ENCODE results near the gene ITGA1. TPM values are rescaled to one million over a fixed set of nuclear protein-coding genes. Genes with fewer than 3 reads are reported as not detected.

Gene ITGA1
- total and polyA plus RNA-seq, 2 of the 13 experiments (the other 11 are each of a cell fraction or from before 2014, with no cell fraction given), result 23.1 to 28.6 TPM

DNA sequence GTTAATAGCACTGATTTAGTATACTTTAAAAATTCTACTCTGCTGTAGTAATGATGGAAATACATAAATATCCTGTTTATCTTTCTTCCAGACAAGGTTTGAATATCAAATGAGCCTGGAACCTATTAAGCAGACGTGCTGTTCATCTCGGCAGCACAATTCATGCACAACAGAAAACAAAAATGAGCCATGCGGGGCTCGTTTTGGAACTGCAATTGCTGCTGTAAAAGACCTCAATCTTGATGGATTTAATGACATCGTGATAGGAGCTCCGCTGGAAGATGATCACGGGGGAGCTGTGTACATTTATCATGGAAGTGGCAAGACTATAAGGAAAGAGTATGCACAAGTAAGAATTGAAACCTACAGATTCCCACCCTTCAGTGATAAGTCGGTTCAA lies 122.4 kb downstream of the ITGA1 start:
- H3K4me3 ChIP-seq (replicated peaks in 1 of 3; ENCODE audit: insufficient read depth in 1 of 3, low read depth in 2 of 3, low read length in 3 of 3), result no peak overlapping the region
- CTCF ChIA-PET (ENCODE audit: low intra/inter-chr PET ratio, low total read pairs), result no interaction called here
- POLR2A ChIA-PET, result no interaction called here
- in situ Hi-C loops (cut with HindIII; ENCODE audit: extremely low pct_ligation_motif_present, low pct_unique_long_range_greater_than_20kb), result no loop called here
- ATAC-seq, result no peak
- no TSS peak for BruUV-seq (replicated peaks)
- no peaks in the 10 kb centered on the region for H3K36me3 ChIP-seq (replicated peaks in 1 of 2; ENCODE audit: control insufficient read depth in 1 of 2, insufficient read depth in 2 of 2, low read length in 2 of 2)
- no peaks in the 10 kb centered on the region for H3K27me3 ChIP-seq (ENCODE audit: control insufficient read depth in 1 of 2, insufficient read depth in 2 of 2, low read length in 2 of 2)
- DNase-seq (ENCODE audit: low spot score), result no peak
- FAIRE-seq, result no peak
- no peaks in the 10 kb centered on the region for H3K79me2 ChIP-seq (ENCODE audit: insufficient read depth, low read length)
- intact Hi-C loops (cut with micrococcal nuclease; ENCODE audit: unreplicated experiment), result no loop called here
- 92% methylated on average over 8 of the region's 8 CpGs for WGBS (ENCODE audit: low lambda C conversion rate)
- no peaks in the 10 kb centered on the region for H4K20me1 ChIP-seq (ENCODE audit: insufficient read depth, low read length)
- H2AFZ ChIP-seq (ENCODE audit: low read length), result no peak overlapping the region
- no peaks in the 10 kb centered on the region for H3K4me1 ChIP-seq (ENCODE audit: insufficient read depth, low read length)
- no peak overlapping the region for H3K4me2 ChIP-seq (ENCODE audit: low read depth, low read length)
- H3K9me3 ChIP-seq (ENCODE audit: low read length), result no peaks in the 10 kb centered on the region
- H3K9ac ChIP-seq (ENCODE audit: insufficient read depth, low read depth, low read length), result no peak overlapping the region
- no peak overlapping the region for H3K27ac ChIP-seq (ENCODE audit: extremely low read length, insufficient read depth, low read length)
- TF ChIP-seq, protein P1, sequence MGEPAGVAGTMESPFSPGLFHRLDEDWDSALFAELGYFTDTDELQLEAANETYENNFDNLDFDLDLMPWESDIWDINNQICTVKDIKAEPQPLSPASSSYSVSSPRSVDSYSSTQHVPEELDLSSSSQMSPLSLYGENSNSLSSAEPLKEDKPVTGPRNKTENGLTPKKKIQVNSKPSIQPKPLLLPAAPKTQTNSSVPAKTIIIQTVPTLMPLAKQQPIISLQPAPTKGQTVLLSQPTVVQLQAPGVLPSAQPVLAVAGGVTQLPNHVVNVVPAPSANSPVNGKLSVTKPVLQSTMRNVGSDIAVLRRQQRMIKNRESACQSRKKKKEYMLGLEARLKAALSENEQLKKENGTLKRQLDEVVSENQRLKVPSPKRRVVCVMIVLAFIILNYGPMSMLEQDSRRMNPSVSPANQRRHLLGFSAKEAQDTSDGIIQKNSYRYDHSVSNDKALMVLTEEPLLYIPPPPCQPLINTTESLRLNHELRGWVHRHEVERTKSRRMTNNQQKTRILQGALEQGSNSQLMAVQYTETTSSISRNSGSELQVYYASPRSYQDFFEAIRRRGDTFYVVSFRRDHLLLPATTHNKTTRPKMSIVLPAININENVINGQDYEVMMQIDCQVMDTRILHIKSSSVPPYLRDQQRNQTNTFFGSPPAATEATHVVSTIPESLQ (CRISPR knock-in tag; conservative IDR thresholded peaks at IDR 0.05), result no peak
- TF ChIP-seq KLF13 (CRISPR knock-in tag; IDR thresholded peaks at IDR 0.05) (no peak), ZNF30 (CRISPR knock-in tag; IDR thresholded peaks at IDR 0.05) (no peak), ZNF367 (CRISPR knock-in tag; IDR thresholded peaks at IDR 0.05; ENCODE audit: borderline replicate concordance) (no peak), BCL6 (CRISPR knock-in tag; IDR thresholded peaks at IDR 0.05) (no peak), TBX2 (CRISPR knock-in tag; IDR thresholded peaks at IDR 0.05; ENCODE audit: borderline replicate concordance) (no peak), ZNF564 (CRISPR knock-in tag; IDR thresholded peaks at IDR 0.05) (no peak), ZFP36 (IDR thresholded peaks at IDR 0.05; ENCODE audit: borderline replicate concordance, low read depth, low read length, partially characterized antibody) (no peak), MTA3 (CRISPR knock-in tag; IDR thresholded peaks at IDR 0.05) (no peak), MBD4 (IDR thresholded peaks at IDR 0.05; ENCODE audit: borderline replicate concordance, low read length) (no peak), ZNF256 (CRISPR knock-in tag; conservative IDR thresholded peaks at IDR 0.05) (no peak), CHD2 (IDR thresholded peaks at IDR 0.05; ENCODE audit: low read depth, low read length) (no peak)
- TF ChIP-seq, protein P2, sequence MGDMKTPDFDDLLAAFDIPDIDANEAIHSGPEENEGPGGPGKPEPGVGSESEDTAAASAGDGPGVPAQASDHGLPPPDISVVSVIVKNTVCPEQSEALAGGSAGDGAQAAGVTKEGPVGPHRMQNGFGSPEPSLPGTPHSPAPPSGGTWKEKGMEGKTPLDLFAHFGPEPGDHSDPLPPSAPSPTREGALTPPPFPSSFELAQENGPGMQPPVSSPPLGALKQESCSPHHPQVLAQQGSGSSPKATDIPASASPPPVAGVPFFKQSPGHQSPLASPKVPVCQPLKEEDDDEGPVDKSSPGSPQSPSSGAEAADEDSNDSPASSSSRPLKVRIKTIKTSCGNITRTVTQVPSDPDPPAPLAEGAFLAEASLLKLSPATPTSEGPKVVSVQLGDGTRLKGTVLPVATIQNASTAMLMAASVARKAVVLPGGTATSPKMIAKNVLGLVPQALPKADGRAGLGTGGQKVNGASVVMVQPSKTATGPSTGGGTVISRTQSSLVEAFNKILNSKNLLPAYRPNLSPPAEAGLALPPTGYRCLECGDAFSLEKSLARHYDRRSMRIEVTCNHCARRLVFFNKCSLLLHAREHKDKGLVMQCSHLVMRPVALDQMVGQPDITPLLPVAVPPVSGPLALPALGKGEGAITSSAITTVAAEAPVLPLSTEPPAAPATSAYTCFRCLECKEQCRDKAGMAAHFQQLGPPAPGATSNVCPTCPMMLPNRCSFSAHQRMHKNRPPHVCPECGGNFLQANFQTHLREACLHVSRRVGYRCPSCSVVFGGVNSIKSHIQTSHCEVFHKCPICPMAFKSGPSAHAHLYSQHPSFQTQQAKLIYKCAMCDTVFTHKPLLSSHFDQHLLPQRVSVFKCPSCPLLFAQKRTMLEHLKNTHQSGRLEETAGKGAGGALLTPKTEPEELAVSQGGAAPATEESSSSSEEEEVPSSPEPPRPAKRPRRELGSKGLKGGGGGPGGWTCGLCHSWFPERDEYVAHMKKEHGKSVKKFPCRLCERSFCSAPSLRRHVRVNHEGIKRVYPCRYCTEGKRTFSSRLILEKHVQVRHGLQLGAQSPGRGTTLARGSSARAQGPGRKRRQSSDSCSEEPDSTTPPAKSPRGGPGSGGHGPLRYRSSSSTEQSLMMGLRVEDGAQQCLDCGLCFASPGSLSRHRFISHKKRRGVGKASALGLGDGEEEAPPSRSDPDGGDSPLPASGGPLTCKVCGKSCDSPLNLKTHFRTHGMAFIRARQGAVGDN (CRISPR knock-in tag; IDR thresholded peaks at IDR 0.05), result no peak
- TF ChIP-seq, protein P3, sequence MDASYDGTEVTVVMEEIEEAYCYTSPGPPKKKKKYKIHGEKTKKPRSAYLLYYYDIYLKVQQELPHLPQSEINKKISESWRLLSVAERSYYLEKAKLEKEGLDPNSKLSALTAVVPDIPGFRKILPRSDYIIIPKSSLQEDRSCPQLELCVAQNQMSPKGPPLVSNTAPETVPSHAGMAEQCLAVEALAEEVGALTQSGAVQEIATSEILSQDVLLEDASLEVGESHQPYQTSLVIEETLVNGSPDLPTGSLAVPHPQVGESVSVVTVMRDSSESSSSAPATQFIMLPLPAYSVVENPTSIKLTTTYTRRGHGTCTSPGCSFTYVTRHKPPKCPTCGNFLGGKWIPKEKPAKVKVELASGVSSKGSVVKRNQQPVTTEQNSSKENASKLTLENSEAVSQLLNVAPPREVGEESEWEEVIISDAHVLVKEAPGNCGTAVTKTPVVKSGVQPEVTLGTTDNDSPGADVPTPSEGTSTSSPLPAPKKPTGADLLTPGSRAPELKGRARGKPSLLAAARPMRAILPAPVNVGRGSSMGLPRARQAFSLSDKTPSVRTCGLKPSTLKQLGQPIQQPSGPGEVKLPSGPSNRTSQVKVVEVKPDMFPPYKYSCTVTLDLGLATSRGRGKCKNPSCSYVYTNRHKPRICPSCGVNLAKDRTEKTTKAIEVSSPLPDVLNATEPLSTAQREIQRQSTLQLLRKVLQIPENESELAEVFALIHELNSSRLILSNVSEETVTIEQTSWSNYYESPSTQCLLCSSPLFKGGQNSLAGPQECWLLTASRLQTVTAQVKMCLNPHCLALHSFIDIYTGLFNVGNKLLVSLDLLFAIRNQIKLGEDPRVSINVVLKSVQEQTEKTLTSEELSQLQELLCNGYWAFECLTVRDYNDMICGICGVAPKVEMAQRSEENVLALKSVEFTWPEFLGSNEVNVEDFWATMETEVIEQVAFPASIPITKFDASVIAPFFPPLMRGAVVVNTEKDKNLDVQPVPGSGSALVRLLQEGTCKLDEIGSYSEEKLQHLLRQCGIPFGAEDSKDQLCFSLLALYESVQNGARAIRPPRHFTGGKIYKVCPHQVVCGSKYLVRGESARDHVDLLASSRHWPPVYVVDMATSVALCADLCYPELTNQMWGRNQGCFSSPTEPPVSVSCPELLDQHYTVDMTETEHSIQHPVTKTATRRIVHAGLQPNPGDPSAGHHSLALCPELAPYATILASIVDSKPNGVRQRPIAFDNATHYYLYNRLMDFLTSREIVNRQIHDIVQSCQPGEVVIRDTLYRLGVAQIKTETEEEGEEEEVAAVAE (CRISPR knock-in tag; IDR thresholded peaks at IDR 0.05; ENCODE audit: borderline replicate concordance), result no peak

Measured in HepG2 (cell line).